GM19463 (cell line): ENCODE measurements around the gene CD47.

Experiments
- ATAC-seq: cut with Tn5 transposase; IDR thresholded peaks from one replicate; pipeline ENCODE4 v1.9.1; 2021; ENCODE audit warnings: mild to moderate bottlenecking, moderate library complexity; ENCODE audit not compliant: unreplicated experiment

Gene CD47

DNA sequence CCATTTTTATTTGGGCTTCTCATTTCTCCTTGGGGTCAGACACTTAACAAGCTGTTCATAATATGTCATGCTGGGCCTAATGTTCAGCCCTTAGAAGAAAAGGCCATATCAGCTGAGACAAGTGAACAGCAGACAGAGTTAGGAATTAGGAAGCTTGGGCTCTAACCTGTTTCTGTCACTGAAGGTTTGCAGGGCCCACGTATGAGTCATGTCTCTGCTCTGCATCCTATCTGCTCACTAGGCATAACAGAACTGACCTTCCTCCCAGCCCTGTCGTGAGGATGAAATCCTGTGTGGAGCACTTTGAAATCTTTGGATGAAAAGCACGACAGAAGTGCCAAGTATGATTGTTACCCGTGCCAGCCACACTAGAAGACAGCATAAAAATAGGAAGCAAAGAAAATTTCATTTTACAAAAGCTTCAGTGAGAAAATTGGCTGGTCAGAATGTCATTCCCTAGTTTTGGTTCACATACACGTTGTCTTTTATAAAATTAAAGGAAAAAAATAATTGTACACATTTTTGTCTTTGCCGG lies 26.5 kb upstream of the CD47 start:
- ATAC-seq, result no peak

DNA sequence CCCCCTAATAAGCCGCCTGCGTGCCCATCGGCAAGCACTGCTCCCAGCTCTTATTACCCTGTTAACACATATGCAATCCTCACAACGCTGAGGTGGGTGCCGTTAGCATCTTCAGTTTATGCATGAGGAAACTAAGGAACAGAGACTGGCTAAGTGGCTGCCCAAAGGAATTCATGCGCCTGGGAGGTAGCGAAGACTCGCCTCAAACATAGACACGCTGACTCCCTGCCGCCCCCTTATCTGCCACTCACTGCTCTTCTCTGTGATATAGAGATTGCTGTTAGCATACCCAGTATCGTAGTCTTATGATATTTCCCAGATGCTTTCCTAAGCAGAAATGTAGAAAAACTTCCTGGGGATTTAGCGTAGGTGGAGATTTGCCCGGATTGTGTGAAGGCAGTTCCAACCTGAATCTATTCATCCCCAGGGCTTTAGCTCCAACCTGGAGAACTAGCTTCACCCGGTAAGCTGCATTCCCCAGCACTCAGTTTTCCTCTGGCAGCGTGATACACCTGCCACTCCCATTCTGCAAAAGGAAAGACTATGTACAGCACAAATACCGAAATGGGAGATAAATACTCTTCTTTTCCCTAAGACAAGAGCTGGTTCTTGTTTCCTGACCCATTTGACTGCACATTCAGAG lies 23.7 kb upstream of the CD47 start:
- no peak for ATAC-seq

DNA sequence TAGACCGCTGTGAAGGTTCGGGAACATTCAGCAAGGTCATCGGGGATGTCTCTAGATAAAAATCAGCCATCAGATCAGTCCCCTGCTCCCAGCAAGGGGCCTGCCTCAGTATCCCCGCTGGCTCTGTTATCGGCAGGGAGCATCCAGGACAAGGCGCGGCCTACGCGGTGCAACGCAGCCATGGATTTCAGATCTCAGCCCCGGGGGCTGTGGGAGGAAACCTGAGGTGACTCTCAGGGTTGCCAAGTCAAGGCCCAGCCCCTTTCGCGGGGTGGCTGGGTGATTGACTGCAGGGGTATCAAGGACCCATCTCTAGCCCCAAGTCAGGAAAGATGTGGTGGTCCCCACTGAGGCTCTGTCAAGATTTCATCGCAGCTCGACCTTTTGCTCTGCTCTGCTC lies 23.1 kb upstream of the CD47 start:
- ATAC-seq, result no peak

DNA sequence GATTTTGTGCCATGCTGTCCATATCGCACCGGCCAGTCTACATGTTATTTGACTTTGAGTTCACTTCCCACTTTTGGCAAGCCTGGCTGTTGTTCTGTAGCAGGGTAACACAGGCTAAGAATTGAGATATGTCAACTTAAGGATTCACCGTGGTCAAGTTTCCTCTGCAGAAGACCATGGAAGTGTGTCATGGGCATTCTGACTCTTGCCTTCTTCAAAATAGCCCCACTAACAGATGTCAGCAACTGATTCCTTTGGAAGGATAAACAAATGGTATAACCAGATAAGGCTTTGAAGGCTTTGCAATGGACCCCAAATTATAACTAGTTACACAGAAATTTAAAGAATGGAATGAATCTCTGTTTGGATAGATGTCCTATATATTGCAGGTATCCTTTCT lies 20.1 kb upstream of the CD47 start:
- ATAC-seq, result no peak

DNA sequence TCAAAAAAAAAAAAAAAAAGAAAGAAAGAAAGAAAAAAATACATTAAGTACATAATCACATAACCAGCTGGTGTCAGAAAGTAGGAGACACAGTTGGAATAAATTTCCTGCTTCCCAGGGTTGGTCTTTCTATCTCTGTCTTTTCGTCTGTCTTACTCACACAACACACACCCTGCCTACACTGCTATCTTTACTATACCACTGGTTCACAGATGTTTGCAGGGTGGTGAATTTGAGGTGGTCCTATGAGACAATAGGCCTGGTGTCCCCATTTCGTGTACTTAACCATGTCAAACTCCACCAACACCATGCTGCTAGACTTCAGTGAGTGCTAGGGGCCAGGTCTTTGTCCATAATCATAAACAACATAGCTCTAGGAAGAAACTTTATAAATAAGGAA lies 17.6 kb upstream of the CD47 start:
- no peak for ATAC-seq

DNA sequence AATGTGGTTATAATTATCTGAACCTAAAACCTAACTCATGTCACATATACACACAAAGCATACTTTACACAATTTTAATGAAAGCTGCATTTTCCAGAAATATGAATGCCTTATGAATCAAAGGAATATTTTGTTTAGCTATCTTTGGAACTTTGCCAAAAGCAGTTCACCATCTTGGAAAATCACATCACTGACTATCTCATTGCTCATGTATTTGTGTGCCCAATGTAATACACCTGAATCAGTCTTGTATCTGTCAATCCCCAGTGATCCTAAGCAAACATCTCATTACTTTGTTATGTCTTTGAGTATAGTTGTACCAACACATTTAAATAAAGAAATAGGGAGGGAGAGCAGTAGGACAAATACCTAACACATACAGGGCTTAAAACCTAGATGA lies 15.6 kb upstream of the CD47 start:
- ATAC-seq, result no peak

DNA sequence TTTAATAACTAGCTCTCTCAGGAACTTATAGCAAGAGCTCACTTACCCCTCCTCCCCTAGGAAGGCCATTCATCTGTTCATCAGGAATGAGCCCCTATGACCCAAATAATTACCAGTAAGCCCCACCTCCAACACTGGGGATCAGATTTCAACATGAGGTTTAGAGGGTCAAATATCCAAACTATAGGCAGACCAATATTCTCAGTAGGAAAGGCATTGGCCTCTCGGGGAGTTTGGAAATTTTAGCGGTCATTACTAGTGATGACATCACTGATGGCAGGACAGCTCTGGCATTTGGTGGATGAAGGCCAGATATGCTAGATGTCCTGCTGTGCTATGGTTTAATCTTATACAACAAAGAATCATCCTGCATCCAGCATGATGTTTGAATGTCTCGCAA lies 15.2 kb upstream of the CD47 start:
- ATAC-seq, result no peak

DNA sequence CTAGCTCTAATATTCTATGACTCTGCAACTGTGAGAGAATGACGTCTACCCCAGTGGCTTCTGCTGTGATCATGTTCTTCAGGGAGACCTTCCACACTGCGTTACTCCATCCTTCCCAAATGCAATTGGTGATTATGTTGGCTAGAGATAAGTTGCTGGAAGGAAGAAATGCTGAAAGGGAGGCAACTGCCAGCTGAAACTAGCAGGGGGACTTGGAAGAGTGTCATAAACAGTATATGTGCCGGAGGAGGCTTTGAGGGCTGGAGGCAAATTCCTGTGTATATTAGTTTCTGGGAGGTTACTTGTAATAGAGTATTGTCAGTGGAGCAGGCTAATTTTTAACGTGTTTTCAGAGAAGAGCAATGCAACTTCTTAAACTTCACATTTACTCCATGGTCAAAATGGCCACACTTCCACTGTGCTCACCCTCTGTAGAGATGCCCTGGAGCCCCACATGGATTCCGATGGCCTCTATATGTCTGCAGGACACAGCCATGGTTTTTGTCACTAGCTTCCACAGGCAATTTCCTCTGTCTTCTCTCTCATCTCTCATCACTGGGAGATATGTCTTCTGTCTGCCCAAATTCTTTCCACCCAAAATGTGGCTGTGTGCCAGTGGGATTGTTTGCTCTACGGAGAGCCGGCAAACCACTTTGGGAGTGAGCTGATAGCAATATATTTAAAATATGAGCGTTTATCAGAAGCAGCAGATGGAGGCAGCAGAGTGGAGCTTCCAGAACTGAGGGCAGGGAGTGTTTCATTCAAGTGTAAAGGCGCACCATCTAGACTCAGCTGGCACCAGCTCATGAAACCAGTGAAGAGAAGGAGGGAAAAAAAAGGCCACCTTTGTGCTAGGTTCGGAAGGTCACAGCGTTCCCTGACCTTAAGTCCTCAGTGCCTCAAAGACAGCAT lies 13.3 kb upstream of the CD47 start:
- ATAC-seq, result no peak

DNA sequence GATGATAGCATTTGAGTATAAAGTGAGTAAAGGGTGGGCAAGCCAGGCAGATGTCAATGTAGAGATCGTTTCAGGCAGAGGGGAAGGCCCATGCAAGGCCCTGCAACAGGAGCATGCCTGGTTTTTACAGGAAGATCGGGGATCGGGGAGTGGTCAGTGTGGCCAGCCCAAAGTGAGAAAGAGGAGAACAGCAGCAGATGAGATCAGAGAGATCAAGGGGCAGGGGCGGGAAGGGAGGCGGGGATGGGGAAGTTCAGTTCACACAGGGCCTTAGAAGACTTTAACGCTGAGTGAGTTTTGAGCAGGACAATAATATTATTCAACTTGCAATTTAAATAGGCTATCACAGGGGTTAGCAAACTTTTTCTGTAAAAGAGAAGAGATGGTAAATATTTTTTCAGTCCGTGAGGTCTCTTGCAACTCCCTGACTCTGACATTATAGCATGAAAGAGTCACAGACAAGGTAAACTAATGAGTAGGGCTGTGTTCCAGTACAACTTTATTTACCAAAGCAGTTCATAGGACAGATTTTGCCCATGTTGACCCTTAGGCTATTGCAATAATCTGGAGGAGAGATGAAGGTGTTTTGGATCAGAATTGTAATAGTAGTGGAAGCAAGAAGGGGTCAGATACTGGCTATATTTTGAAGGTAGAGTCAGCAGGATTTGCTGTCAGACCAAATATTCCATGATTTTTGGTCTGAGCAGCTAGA lies 12.4 kb upstream of the CD47 start:
- ATAC-seq, result no peak

DNA sequence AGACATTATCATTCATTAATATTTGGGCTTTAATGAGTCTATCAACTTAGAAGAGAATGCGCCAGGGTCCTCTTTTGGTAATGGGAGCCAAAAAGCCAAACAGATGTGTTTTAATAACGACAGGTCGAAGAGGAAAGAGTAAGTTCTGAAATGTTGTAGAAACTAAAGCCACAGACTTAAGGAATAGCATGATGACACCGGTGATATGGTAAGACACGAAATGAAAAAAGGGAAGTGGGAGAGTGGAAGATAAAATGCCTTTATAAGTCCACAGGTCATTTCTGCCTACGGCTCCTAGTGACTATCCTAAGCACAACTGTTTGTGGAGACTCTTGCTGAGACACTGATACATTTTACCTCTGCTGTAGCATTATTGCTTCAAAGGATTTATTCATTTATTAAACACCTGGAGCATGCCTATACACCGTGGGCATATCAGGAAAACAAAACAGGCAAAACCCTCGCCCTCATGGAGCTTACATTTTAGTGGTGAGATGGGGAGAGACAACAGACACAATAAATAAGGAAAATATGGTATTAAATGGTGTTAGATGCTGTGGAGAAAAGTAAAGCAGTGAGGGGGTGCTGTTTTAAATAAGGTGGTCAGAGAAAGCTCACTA lies 11.7 kb upstream of the CD47 start:
- ATAC-seq, result no peak

DNA sequence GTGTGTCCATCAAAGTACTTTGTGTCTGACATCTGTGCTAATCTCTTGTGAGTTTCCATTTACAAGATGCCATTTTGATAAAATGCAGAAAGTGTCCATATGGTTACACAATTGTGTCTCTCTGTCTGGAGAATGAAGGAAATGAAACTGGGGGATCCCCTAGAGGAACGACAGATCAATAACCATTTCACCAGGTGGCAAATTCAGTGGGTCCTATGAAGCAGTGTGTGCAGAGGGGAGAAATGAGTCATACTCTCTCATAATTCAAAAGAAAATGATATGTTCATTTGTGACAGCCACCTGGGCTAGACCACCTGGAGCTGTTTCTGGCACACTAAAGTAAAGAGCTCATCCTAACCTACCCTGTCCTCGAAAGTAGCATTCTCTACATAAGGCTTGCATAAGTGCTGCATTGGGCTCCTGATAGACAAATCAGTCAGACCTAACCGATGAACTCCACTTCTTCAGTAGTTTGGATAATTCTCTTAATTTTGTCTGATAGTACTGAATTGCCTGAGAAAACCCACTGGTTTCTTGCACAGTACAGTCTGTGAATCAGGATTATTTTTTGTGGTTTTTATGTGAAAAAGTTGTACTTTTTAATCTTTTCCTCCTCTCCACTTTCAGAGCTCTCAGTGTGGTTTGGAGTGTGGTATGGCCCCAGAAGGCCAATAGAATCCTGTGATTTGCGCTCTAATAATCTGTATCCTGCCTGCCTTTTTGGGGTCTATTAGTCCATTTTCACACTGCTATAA lies 10.3 kb upstream of the CD47 start:
- peak; percentile 87 for ATAC-seq

DNA sequence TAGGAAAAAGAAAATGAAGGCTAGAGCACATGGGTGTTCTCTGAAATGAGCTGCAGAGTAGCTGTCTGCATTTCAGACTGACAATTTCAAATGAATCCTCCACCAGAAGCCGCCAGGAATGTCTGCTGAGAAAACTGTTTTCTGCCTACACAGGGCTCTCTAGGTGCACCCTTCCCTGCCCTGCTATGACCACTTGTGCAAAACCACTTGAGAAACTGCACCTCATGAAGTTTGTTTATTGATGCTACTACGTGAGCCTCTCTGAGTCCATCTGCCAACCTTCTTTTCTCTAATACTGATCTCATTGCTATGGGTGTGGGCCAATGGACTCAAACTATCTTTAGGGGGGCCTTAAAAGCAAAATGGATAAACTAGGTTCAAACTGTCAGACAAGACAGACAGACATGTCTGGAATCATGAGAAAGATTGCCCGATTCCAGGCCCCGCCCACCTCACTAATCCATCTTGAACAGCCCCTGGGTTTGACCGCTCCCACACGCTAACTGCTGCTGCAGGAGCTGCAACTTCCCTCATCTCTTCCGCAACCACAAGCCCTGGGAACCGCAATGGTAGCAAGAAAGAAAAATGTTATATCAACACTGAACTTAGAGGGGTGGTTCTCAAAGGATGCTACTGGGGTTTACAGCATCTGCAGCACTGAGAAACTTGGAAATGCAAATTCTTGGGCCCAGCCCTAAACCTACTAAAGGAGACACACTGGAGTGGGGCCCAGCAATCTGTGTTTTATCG lies 9.0 kb upstream of the CD47 start:
- peak; percentile 12 for ATAC-seq

DNA sequence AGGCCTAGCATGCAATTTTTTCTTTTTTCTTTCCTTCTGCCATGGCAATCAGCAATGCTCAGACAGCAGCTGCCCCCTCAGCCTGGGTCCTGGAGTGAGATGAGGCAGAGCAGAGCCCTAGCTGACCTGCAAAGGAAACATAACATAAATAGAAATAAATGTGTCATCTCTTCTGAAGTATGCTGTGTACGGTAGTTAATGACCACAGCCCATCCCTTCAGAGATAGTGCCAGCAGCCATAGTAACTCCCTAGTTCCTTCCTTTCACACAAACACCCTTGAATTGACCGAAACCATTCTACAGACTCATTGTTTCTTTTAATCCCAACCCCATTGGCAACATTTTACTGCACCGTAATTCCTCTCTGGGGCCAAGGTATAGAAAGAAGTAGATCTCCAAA lies 8.4 kb upstream of the CD47 start:
- ATAC-seq, result no peak

DNA sequence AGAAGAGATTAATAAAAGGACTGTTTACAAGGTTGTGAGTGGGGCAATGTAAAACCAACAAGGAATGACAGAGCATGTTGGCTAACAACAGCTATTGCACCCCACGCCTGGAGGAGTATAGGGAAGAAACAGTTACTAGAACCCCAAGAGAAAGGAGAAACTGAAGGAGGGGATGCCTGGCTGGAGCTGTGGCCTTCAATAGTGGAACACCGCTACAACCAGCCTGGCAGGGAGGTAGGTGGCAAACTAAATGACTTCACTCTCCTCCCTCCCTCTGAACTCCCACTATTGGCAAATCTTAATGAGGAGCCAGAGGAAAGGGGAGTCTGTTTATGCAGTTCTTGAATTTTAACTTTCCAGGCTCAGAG lies 7.2 kb upstream of the CD47 start:
- no peak for ATAC-seq

DNA sequence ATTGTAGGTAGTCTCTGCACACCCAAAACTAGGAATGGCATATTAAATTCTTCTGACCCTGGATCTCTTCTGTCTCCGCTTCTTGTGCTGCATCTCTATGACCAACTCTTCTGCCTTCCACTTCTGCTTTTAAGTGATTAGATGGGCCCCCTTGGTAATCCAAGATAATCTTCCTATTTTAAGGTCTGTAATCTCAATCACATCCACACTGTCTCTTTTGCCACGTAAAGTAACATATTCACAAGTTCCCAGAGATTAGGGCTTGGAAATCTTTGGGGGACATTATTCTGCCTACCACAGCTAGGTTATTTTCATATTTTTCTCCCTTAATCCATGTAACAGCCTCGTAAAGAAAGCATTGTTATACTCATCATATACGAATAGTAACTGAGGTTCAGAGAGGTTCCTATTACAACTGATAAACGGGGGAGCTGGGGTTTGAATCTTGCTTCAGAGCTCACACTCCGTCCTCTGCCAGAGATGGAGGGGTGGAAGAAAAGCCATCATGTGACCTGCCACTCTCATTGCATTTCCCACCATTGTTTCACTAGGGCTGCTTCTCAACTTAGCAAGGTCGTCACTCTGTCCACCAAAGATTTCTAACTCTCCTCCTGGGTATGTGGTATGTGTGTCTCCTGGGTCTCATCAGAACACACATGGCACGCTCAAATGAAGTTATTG lies 6.6 kb upstream of the CD47 start:
- ATAC-seq, result no peak

DNA sequence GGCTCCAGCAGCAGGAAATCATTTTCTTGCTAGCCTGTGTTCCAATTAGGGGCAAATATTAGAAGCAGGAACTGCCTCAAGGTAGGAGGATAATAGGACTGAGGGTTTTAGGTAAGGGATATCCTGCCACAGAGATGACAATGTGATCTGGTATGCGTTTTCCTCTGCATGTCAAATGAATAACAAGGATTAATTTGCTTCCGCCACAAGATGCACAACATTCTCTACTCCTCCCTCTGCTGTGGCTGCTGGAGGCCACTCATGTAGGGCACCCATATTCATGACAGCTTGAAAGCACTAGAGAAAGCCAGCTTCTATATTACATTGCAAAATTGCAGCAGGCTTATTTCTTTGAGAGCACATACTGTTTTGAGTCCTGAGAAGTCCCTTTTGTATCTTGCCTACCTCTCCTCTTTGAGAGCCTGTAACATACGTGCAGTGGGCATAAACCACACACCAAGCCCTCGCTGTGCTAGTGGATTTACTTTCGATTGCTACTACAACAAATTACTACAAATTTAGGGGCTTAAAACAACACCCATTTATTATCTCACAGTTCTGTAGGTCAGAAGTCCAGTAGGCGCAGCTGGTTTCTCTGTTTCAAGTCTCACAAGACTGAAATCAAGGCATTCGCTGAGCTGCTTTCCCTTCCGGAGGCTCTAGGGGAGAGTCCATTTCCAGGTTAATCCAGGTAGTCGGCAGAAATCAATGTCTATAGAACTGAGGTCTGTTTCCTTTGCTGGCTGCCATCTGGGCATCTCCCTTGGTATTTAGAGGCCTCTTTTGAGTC lies 5.9 kb upstream of the CD47 start:
- ATAC-seq, result no peak

DNA sequence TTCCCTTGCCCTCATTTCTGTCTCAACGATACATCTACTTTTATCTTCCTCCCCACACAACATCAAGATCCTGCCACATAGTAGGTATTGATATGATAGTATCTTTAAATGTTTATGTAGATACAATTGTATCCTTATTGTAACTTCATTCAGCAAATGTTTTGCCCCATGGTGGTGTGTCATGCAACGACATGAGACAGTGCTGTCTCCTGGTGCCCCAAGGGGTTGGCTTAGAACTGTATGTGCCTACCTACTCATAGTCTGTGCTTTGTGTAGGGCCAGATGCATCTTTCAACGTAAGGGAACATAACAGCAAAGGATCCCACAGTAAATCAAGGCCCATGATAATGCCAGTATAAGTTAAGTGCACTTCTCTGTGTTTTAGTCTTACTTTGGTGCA lies 2.8 kb upstream of the CD47 start:
- ATAC-seq, result no peak

DNA sequence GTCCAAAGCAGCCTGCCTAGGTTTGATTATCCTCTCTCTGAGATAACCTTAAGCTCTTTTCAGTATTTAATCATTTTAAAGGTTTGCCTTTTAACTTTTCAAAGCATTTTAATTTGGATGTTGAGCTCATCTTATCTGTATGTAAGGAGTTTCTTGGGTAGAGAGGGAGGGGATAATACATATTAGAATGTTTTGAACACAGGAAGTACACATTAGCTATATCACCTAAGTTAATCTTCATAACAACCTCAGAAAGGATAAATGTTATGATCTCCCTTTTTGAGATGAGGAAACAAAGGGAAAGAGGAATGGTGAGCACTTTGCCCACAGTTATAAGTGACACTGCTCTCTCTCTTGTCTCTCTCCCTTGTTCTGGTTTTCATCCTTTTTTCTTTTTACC lies 2.2 kb upstream of the CD47 start:
- no peak for ATAC-seq

DNA sequence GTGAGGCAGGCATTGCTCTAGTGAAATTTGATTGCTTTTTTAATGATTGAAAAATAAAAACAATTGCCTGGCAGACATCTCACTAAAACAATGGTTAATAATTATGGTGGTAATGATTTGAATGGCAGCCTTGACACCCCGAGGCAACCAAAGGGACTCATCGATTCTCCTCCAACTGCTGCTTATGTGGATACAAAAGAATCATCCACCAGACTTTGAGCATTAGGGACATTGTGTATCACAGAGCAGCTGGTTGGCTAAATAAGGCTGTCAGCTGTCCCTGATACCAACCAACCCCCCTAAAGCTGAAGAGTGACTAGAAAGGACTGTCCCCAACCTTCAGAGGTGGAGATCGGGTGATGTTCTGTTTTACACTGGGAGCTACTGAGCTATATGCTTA lies 1.7 kb upstream of the CD47 start:
- ATAC-seq, result no peak
